CD14-positive monocyte (primary cell): ENCODE data around the gene HDAC4. TPM values are rescaled to one million over a fixed set of nuclear protein-coding genes. Genes with fewer than 3 reads are reported as not detected.
A peak's percentile ranks its signal among the peaks of the same experiment; 100 is the strongest.

Experiments
- DNase-seq, 3 donors: peaks; one replicate each; pipeline ENCODE4 v3.0.0-alpha.2; 2011 to 2022
- H2AFZ ChIP-seq: 2 replicates; pipeline ENCODE4 v1.6.0; 2012; ENCODE audit warnings: mild to moderate bottlenecking, low read depth, low read length, inconsistent platforms; ENCODE audit not compliant: insufficient read depth, poor library complexity, severe bottlenecking
- H3K27ac ChIP-seq, 2 donors: 1 replicate in 1 of 2; 2 replicates in 1 of 2; pipeline ENCODE4 v1.5.1; 2012 to 2013; ENCODE audit warnings: low read length in 2 of 2, control low read depth in 1 of 2, inconsistent platforms in 1 of 2, low read depth in 1 of 2, mild to moderate bottlenecking in 1 of 2
- H3K27me3 ChIP-seq, 2 donors: one replicate each; pipeline versions ENCODE4 v1.6.0 to v1.6.1; 2011 to 2013; ENCODE audit warnings: low read length in 2 of 2; ENCODE audit not compliant: control insufficient read depth in 2 of 2, insufficient read depth in 2 of 2
- H3K36me3 ChIP-seq, 2 donors: replicated peaks in 1 of 2; 1 replicate in 1 of 2; 2 replicates in 1 of 2; pipeline versions ENCODE4 v1.5.1 to v1.6.1; 2012 to 2013; ENCODE audit warnings: low read length in 2 of 2, control low read depth in 1 of 2, inconsistent platforms in 1 of 2, mild to moderate bottlenecking in 1 of 2; ENCODE audit not compliant: insufficient read depth in 2 of 2, control insufficient read depth in 1 of 2
- H3K4me1 ChIP-seq, 2 donors: 1 replicate in 1 of 2; 2 replicates in 1 of 2; pipeline versions ENCODE4 v1.5.1 to v1.6.1; 2012 to 2013; ENCODE audit warnings: low read length in 2 of 2, control low read depth in 1 of 2, inconsistent platforms in 1 of 2, mild to moderate bottlenecking in 1 of 2, moderate library complexity in 1 of 2; ENCODE audit not compliant: insufficient read depth in 2 of 2, control insufficient read depth in 1 of 2
- H3K4me2 ChIP-seq: replicated peaks from 2 replicates; pipeline ENCODE3; 2012; ENCODE audit warnings: low read length, moderate library complexity, mild to moderate bottlenecking; ENCODE audit not compliant: poor library complexity, severe bottlenecking; ENCODE audit errors: extremely low read depth
- H3K4me3 ChIP-seq, 3 experiments: fragments of 200-600 bp in 1 of 3; sonication (generic) in 1 of 3; replicated peaks in 1 of 3; 1 replicate in 2 of 3; 2 replicates in 1 of 3; pipeline ENCODE4 v1.5.1; 2011 to 2013; ENCODE audit warnings: low read length in 3 of 3, mild to moderate bottlenecking in 3 of 3, control low read depth in 2 of 3, low read depth in 2 of 3, inconsistent platforms in 1 of 3, moderate library complexity in 1 of 3
- H3K79me2 ChIP-seq: 2 replicates; pipeline ENCODE4 v1.6.0; 2012; ENCODE audit warnings: mild to moderate bottlenecking, control low read depth, inconsistent platforms, low read length, moderate library complexity; ENCODE audit not compliant: insufficient read depth
- H3K9ac ChIP-seq: 2 replicates; pipeline ENCODE4 v1.6.0; 2017; ENCODE audit warnings: low read length, mild to moderate bottlenecking; ENCODE audit not compliant: insufficient read depth, poor library complexity, severe bottlenecking
- H3K9me3 ChIP-seq, 2 donors: replicated peaks in 1 of 2; 1 replicate in 1 of 2; 2 replicates in 1 of 2; pipeline versions ENCODE4 v1.5.1 to v1.6.1; 2012 to 2013; ENCODE audit warnings: low read length in 2 of 2, control low read depth in 1 of 2; ENCODE audit not compliant: control insufficient read depth in 1 of 2, insufficient read depth in 1 of 2
- H4K20me1 ChIP-seq: 2 replicates; pipeline ENCODE4 v1.6.0; 2012; ENCODE audit warnings: mild to moderate bottlenecking, low read length, control low read depth, moderate library complexity; ENCODE audit not compliant: insufficient read depth
- H3K27ac Mint-ChIP-seq, 7 donors: one replicate each; pipeline ENCODE4 v1.8.0; 2020; ENCODE audit warnings: mild to moderate bottlenecking in 7 of 7, mixed read lengths in 7 of 7, moderate library complexity in 6 of 7, inconsistent platforms in 2 of 7
- H3K27me3 Mint-ChIP-seq, 3 donors: one replicate each; pipeline ENCODE4 v1.8.0; 2021 to 2022; ENCODE audit warnings: low read depth in 3 of 3, mild to moderate bottlenecking in 3 of 3, mixed read lengths in 3 of 3, moderate library complexity in 3 of 3, inconsistent platforms in 1 of 3
- H3K36me3 Mint-ChIP-seq, 2 donors: one replicate each; pipeline ENCODE4 v1.8.0; 2020; ENCODE audit warnings: mixed read lengths in 2 of 2, inconsistent platforms in 1 of 2, mild to moderate bottlenecking in 1 of 2
- H3K4me1 Mint-ChIP-seq: one replicate; pipeline ENCODE4 v1.8.0; 2020; ENCODE audit warnings: mild to moderate bottlenecking, mixed read lengths
- H3K4me3 Mint-ChIP-seq, 2 donors: one replicate each; pipeline ENCODE4 v1.8.0; 2020; ENCODE audit warnings: mild to moderate bottlenecking in 2 of 2, mixed read lengths in 2 of 2, moderate library complexity in 1 of 2
- H3K9me3 Mint-ChIP-seq, 7 donors: one replicate each; pipeline ENCODE4 v1.8.0; 2020 to 2022; ENCODE audit warnings: mixed read lengths in 7 of 7, mild to moderate bottlenecking in 6 of 7, moderate library complexity in 6 of 7, inconsistent platforms in 2 of 7
- CTCF ChIP-seq: fragments of 200-600 bp; IDR thresholded peaks from one replicate; pipeline ENCODE4 v1.8.0; 2022; ENCODE audit warnings: antibody characterized with exemption, mild to moderate bottlenecking
- WGBS: methylation state at CpG from one replicate; pipeline ENCODE4 v1.1.5; 2013; ENCODE audit warnings: missing lambda C conversion rate; ENCODE audit not compliant: insufficient coverage; 5-methylcytosine and 5-hydroxymethylcytosine counted together
- intact Hi-C, 2 donors: fragments of 100-400 bp; cut with micrococcal nuclease; formaldehyde crosslinking; loops; one replicate each; pipeline versions ENCODE4 v1.15.0 to v1.15.1; 2023
- polyA plus RNA-seq, 3 donors: library from polyadenylated mRNA; depleted of rRNA in 1 of 3; unstranded in 2 of 3; stranded (reverse) in 1 of 3; fragments of 300-500 nt in 2 of 3; fragments of >200 nt in 1 of 3; fragmentation: Illumina TruSeq in 2 of 3; gene quantifications; 1 replicate in 2 of 3; 2 replicates in 1 of 3; pipeline ENCODE4 v1.2.3, GENCODE V29; 2012 to 2021

The HDAC4 gene
- polyA plus RNA-seq, 3 donors = 3.3 to 23.0 (median 4.5) TPM

GRCh38 chr2:239438995-239439753 lies 38.4 kb upstream of the HDAC4 start:
- Histone ChIP-seq H3K79me2 (no peaks in the 10 kb centered on the region), H3K27me3 (peaks cover 2 to 12% of the 10 kb centered on the region in 2 donors), H3K4me2 (peak overlapping the region; percentile 35), H3K4me1 (peaks cover 62 to 65% of the 10 kb centered on the region in 2 donors), H3K36me3 (no peaks in the 10 kb centered on the region), H3K9me3 (peaks cover 0 to 5% of the 10 kb centered on the region in 2 donors), H2AFZ (no peak overlapping the region), H3K4me3 (peak overlapping the region in 1 of 3 experiments; percentile 17), H3K9ac (no peak overlapping the region), H3K27ac (peak overlapping the region; percentile 60), H4K20me1 (no peaks in the 10 kb centered on the region)
- Mint-ChIP-seq H3K27ac (peak overlapping the region; percentile 60 to 88 (median 84)), H3K4me3 (peak overlapping the region; percentile 24 to 76), H3K9me3 (peaks cover 0 to 6% (median 3%) of the 10 kb centered on the region in 7 donors), H3K4me1 (peaks cover 69% of the 10 kb centered on the region), H3K36me3 (peaks cover 2 to 10% of the 10 kb centered on the region in 2 donors), H3K27me3 (peaks cover 15 to 27% (median 27%) of the 10 kb centered on the region in 3 donors)
- peak; percentile 30 to 63 (median 56) for DNase-seq
- WGBS = 79% methylated on average over 18 of the region's 21 CpGs
- intact Hi-C loops = loop anchor here in 1 of 2 donors (5.0 kb wide), 1 partner anchor 37 kb away; the partner anchor contains the start of gene HDAC4
- TF ChIP-seq CTCF = no peak

- peaks cover 15 to 25% (median 24%) of the 10 kb centered on the region in 3 donors for H3K27me3 Mint-ChIP-seq
- Histone ChIP-seq H3K27me3 (peaks cover 2 to 12% of the 10 kb centered on the region in 2 donors), H3K9ac (no peak overlapping the region), H3K4me2 (peak overlapping the region; percentile 35), H2AFZ (no peak overlapping the region), H4K20me1 (no peaks in the 10 kb centered on the region), H3K4me1 (peaks cover 62 to 63% of the 10 kb centered on the region in 2 donors), H3K9me3 (peaks cover 7% of the 10 kb centered on the region in 2 donors), H3K27ac (peak overlapping the region in 1 of 2 donors; percentile 60), H3K36me3 (no peaks in the 10 kb centered on the region), H3K4me3 (peak overlapping the region in 1 of 3 experiments; percentile 17), H3K79me2 (no peaks in the 10 kb centered on the region)
- H3K9me3 Mint-ChIP-seq = peaks cover 5 to 14% (median 9%) of the 10 kb centered on the region in 7 donors
- WGBS = 60% methylated on average over 1 of the region's 3 CpGs
- H3K4me3 Mint-ChIP-seq = no peak overlapping the region
- H3K27ac Mint-ChIP-seq = peak overlapping the region; percentile 60 to 88 (median 84)
- TF ChIP-seq CTCF = no peak
- intact Hi-C loops = loop anchor here in 1 of 2 donors (5.0 kb wide), 1 partner anchor 36 kb away; the partner anchor contains the start of gene HDAC4
- no peak for DNase-seq
- peaks cover 2 to 13% of the 10 kb centered on the region in 2 donors for H3K36me3 Mint-ChIP-seq
- H3K4me1 Mint-ChIP-seq = peaks cover 71% of the 10 kb centered on the region
Observed at GRCh38 chr2:239438368-239438767, 37.5 kb upstream of the HDAC4 start.
